ENCODE measurements around the gene ADAMTSL5.
"Not testable (repeated sequence)": the region's sequence is repeated elsewhere in the genome, so short reads cannot be mapped to it uniquely, and the experiment has no call there.

ADAMTSL5 gene

DNA sequence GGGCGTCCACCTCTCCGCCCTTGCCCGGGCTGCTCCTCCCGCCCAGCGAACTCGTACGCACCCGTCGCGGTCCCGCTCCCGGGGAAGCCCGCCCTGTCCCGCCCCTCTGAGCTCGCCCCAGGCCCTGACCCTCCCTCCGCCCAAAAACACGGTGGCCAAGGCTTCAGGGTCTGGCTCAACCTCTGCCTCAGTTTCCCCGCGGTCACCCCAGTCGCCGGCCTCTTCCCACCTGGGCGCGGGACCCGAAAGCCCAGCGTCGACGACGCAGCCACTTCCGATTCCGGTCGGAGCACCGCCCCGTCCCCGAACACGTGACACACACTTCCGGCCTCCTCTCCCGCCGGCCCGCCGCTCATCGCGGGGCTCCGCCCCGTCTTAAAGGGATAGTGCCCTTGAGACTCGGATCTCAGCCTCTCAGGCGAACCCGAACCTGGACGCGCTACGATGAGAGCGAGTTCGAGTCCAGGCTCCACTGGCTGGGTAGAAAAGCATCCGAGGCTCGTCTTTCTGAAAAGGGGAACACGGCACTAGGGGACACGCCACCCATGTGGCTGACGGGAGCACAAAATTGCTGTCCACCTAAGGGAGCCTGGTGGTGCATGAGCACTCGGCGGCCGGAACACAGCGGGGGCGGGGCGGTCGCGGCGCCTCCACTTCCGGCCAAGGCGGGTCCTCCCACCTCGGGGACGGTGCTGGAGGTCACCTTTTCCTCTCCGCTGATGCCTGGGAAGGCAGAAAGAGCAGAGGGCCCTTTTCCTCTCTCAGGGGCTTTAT, 33.7 kb downstream of the ADAMTSL5 start, which contains the start of gene C19orf25:
Gene C19orf25, minus strand, starts transcription at position 282 of the 774 bp plus-strand sequence. CDS start 312 bp downstream, outside the sequence.
- DNase-seq (ENCODE audit: low spot score): peak; percentile 97

DNA sequence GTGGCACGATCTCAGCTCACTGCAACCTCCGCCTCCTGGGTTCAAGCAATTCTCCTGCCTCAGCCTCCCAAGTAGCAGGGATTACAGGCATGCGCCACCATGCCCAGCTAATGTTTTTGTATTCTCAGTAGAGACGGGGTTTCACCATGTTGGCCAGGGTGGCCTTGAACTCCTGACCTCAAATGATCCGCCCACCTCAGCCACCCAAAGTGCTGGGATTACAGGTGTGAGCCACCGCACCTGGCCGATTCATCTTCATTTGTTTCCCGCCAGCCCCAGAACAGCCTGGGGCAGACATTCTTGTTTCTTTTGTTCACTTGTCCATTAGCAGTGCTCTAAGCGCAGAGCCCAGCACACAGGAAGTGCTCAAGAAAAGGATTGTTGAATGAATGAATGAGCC, 35.8 kb downstream of the ADAMTSL5 start:
- DNase-seq (ENCODE audit: low spot score): not testable (repeated sequence)

GRCh38 chr19:1475751-1476437, 36.9 kb downstream of the ADAMTSL5 start:
- no peak for DNase-seq (ENCODE audit: low spot score)

- DNase-seq (ENCODE audit: low spot score): no peak
These were observed 38.0 kb downstream of the ADAMTSL5 start for GRCh38 chr19:1474765-1475351.

DNA sequence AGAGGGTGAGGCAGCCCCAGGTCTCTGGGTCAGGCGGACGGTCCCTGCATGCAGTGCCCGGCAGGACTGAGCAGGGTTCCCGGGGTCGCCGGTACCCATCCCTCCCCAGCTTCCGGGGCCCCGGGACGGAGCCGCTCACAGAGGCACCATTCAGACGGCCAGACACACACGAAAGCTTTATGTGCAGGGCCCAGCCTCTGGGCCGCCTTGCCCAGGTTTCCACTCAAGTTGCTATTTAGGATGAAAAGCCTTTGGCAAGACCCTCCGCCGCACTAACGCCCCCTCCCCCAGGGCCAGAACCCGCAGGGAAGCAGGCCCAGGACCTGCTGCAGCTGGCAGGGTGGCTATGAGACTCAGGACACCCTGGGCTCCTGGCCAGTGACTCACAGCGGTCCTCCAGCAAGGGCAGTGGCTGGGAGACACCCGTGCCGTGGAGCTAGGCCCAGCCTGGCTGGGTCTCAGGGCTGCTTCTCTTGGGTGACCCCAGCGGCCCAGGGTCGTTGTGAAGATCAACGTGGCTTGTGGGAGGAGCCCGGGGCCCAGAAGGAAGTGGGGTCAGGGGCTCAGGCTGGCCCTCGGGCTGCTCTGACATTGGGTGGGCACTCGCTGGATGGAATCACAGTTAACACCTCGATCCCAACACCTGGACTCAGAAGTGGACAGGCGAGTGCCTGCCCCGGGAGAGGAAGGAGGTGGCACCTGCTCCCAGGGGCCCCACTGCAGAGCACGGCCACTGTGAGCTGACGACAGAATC, 38.6 kb downstream of the ADAMTSL5 start:
- no peak for DNase-seq (ENCODE audit: low spot score)

DNA sequence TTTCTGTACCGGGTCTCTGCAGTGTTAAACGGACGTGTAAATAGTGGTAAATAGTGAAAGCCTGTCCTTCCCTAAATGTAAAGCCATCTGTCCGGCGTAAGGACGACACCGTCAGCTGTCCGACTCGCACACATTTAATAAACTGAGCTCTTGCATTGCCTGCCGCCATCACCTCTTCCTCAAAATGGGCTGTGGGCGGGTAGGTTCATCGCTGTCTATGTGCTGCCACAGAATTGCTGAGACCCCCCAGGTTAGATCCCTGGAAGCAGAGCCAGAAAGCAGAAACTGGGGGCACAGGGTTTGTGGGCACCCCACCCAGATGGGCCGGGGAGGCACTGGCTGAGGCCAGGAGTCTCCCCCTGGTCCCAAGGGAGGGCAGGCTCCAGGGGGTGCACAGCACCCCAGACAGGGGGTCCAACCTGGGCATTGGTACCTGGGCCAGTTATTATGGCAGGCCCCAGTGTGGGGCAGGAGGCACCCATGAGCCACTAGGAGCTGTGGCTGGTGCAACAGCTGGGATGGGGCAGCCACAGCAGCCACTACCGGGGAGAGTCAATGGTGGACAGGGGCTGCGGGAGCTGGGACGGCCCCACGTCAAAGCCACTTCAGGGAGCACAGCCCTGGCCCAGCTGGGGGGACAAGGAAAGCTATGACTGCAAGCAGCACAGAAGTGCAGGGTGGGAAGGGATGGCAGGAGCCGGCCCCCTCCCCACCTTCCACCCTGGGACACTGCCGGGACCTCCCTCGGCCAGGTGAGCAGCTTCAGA, 39.6 kb downstream of the ADAMTSL5 start:
- no peak for DNase-seq (ENCODE audit: low spot score)

- DNase-seq (ENCODE audit: low spot score): no peak
These were observed 40.4 kb downstream of the ADAMTSL5 start for GRCh38 chr19:1472231-1473084.

DNA sequence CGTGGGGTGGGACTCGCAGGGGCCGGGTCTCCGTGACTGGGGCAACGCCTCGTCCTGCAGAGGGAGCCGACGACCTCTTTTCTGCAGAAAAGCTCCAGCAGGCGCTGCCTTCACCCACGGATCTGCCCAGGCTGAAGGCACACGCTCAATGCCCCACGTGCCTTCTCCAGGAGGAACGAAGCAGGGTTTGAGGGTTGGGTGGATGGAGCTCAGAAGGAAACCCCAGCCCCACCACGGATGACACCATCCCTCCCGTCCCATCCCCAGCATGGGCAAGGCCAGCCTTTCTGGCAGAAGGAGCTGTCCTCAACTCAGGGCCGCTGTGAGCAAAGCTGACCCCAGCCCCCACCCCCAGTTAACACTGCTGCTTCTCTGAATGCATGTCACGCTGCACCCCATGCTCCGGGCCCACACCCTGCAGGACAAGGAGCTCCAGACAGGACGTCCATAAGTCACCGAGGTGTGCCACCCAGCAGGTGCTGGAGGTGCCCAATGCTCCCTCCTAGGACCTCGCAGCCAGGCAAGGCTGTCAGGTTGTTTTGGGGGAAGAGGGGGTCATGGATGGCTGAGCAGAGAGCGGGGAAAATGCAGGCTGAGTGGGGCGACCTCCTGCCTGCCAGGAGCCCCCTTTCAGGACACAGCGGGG, 41.2 kb downstream of the ADAMTSL5 start:
- DNase-seq (ENCODE audit: low spot score): no peak

GRCh38 chr19:1471010-1471514, 41.8 kb downstream of the ADAMTSL5 start:
- no peak for DNase-seq (ENCODE audit: low spot score)

DNA sequence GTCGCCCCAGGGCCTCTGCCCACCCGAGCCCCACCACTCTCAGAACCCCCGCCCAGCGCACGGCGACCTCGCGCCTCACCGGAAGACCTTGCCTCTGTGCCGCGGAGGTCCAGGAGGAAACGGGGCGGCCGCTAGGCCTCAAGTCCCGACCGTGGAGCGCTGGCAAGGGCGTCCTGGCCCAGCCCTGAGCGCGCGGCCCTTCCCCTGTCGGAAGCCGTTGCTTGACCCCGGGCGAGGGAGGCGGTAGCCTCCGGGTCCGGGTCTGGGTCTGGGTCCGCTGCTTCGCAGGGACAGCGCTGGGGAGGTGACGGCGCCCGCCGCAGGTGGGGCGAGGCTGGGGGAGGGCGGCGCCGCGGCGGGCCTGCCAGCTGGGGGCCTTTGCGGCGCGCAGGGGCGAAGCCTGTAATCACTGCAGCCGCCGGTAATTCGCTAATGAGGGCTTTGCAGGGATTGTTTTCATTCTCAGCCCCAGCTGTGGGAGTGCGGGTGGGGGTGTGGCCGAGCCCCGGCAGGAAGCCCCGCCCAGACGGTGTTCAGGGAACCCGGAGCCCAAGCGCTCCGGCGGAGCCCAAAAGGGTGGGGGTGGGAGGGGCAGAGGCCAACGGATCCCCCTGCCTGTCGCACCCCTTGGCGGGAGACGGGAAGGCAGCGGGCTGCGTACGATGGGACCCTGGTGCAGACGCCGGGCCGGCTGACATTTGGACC, 42.4 kb downstream of the ADAMTSL5 start:
- peak; percentile 58 for DNase-seq (ENCODE audit: low spot score)

- DNase-seq (ENCODE audit: low spot score): no peak
These were observed 42.8 kb downstream of the ADAMTSL5 start for GRCh38 chr19:1470055-1470304.

DNA sequence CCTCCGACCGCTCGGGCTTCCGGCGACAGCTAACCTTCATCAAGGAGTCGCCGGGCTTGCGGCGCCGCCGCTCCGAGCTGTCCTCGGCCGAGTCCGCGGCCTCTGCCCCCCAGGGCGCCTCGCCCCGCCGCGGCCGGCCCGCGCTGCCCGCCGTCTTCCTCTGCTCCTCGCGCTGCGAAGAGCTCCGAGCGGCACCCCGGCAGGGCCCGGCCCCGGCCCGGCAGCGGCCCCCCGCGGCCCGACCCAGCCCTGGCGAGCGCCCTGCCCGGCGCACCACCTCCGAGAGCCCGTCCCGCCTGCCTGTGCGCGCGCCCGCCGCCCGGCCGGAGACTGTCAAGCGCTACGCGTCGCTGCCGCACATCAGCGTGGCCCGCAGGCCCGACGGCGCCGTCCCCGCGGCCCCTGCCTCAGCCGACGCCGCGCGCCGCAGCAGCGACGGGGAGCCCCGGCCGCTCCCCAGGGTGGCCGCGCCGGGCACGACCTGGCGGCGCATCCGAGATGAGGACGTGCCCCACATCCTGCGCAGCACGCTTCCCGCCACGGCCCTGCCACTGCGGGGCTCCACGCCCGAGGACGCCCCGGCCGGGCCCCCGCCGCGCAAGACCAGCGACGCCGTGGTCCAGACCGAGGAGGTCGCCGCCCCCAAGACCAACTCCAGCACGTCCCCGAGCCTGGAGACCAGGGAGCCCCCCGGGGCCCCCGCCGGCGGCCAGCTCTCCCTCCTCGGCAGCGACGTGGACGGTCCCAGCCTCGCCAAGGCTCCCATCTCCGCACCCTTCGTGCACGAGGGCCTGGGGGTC, 43.4 kb downstream of the ADAMTSL5 start:
- no peak for DNase-seq (ENCODE audit: low spot score)

DNA sequence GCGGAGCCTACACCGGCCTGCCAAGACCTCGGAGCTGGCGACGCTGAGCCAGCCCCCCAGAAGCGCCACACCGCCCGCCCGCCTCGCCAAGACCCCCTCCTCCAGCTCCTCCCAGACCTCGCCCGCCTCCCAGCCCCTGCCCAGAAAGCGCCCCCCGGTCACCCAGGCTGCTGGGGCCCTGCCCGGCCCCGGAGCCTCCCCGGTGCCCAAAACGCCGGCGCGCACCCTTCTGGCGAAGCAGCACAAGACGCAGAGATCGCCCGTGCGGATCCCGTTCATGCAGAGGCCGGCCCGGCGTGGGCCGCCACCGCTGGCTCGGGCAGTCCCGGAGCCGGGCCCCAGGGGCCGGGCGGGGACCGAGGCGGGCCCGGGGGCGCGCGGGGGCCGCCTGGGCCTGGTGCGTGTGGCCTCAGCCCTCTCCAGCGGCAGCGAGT, 44.0 kb downstream of the ADAMTSL5 start:
- no peak for DNase-seq (ENCODE audit: low spot score)

DNA sequence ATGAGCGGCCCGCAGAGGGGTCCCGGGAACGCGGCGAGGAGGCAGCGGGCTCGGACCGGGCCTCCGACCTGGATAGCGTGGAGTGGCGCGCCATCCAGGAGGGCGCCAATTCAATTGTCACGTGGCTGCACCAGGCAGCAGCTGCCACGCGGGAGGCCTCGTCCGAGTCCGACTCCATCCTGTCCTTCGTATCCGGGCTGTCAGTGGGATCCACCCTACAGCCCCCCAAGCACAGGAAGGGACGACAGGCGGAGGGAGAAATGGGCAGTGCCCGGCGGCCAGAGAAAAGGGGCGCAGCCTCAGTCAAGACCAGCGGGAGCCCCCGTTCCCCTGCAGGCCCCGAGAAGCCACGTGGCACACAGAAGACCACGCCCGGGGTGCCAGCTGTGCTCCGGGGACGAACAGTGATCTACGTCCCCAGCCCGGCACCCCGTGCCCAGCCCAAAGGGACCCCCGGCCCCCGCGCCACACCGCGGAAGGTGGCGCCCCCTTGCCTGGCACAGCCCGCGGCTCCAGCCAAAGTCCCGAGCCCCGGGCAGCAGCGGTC, 44.5 kb downstream of the ADAMTSL5 start:
- DNase-seq (ENCODE audit: low spot score): no peak

GRCh38 chr19:1467490-1468273, 45.1 kb downstream of the ADAMTSL5 start:
- no peak for DNase-seq (ENCODE audit: low spot score)

DNA sequence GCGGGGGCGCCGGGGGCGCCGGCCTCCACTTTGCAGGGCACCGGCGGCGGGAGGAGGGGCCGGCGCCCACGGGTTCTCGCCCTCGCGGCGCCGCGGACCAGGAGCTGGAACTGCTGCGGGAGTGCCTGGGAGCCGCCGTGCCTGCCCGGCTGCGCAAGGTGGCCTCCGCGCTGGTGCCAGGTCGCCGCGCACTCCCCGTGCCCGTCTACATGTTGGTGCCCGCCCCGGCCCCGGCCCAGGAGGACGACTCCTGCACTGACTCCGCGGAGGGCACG, 45.7 kb downstream of the ADAMTSL5 start:
- DNase-seq (ENCODE audit: low spot score): no peak

GRCh38 chr19:1466461-1467214, 46.2 kb downstream of the ADAMTSL5 start:
- DNase-seq (ENCODE audit: low spot score): no peak

Measured in AG08395 (cell line).